ENCODE data around the gene NMT1.

- TF ChIP-seq POLR2A (IDR thresholded peaks at IDR 0.05; ENCODE audit: borderline replicate concordance, extremely low read depth, insufficient read depth, insufficient read length) (no peak), CTCF (IDR thresholded peaks at IDR 0.05 in 2 of 3, conservative IDR thresholded peaks at IDR 0.05 in 1 of 3; ENCODE audit: borderline replicate concordance in 1 of 3, insufficient read depth in 1 of 3, low read depth in 2 of 3, low read length in 2 of 3) (peak; percentile 2 to 30 (median 21); a peak in 2 of 6 replicates), ZBTB33 (IDR thresholded peaks at IDR 0.05; ENCODE audit: extremely low read depth, insufficient replicate concordance, low read length) (no peak), ZFX (IDR thresholded peaks at IDR 0.05) (no peak), POLR2AphosphoS5 (IDR thresholded peaks at IDR 0.05; ENCODE audit: low read depth, low read length) (0 out of 2 replicates have a peak, but pooled peaks have one; percentile 17), EZH2phosphoT487 (IDR thresholded peaks at IDR 0.05; ENCODE audit: borderline replicate concordance) (no peak), CEBPB (IDR thresholded peaks at IDR 0.05; ENCODE audit: low read depth) (no peak), TCF7L2 (IDR thresholded peaks at IDR 0.05; ENCODE audit: borderline replicate concordance, extremely low read depth, insufficient read depth, insufficient read length) (no peak), MAX (IDR thresholded peaks at IDR 0.05) (no peak), EZH2 (IDR thresholded peaks at IDR 0.05) (no peak), FOSL1 (IDR thresholded peaks at IDR 0.05; ENCODE audit: low read depth) (no peak), ATF3 (IDR thresholded peaks at IDR 0.05) (no peak), SIN3A (IDR thresholded peaks at IDR 0.05; ENCODE audit: low read depth) (no peak)
These were observed 42.0 kb upstream of the NMT1 start for GRCh38 chr17:45018848-45019711.

Measured in HCT116 (cell line).